ENCODE measurements around the gene DCLK2. TPM values are rescaled to one million over a fixed set of nuclear protein-coding genes. Genes with fewer than 3 reads are reported as not detected.
A peak's percentile ranks its signal among the peaks of the same experiment; 100 is the strongest.

Gene DCLK2
- total RNA-seq, 6 donors from 2014 or later: 2.1 to 16.8 (median 3.3) TPM

DNA sequence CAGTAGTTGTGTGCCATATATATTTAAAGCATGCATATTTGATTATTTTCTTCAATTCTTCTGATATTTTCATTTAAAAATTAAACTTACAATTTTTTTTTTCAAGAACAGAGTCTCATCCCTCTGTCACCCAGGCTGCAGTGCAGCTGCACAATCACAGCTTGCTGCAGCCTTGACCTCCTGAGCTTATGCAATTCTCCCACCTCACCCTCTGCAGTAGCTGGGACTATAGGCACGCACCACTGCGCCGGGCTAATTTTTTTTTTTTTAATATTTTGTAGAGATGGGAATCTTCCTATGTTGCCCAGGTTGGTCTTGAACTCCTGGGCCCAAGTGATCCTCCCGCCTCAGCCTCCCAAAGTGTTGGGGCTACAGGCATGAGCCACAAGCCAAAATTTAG is 5.8 kb upstream of the DCLK2 start:
- Histone ChIP-seq H3K27ac (no peak overlapping the region), H3K9me3 (no peaks in the 10 kb centered on the region), H3K27me3 (no peaks in the 10 kb centered on the region), H3K36me3 (no peaks in the 10 kb centered on the region), H3K4me3 (no peak overlapping the region), H3K4me1 (peaks cover 0 to 4% (median 1%) of the 10 kb centered on the region in 4 donors)
- TF ChIP-seq POLR2A (IDR thresholded peaks at IDR 0.05) (no peak), EP300 (IDR thresholded peaks at IDR 0.05) (no peak), POLR2AphosphoS5 (IDR thresholded peaks at IDR 0.05) (no peak)
- DNase-seq (no peak), ATAC-seq (ENCODE audit: low FRiP score in 2 of 2) (no peak)
- WGBS, 2 donors: 96 to 99% methylated on average over 4 of the region's 4 CpGs

- H3K9me3 ChIP-seq: no peaks in the 10 kb centered on the region
- ATAC-seq (ENCODE audit: low FRiP score in 2 of 2) (peak in 1 of 2 donors; percentile 51), DNase-seq (no peak)
- no peak overlapping the region for H3K4me3 ChIP-seq
- peaks cover 0 to 9% (median 3%) of the 10 kb centered on the region in 4 donors for H3K4me1 ChIP-seq
- H3K27ac ChIP-seq: no peak overlapping the region
- 59 to 60% methylated on average over 2 of the region's 2 CpGs for WGBS, 2 donors
- TF ChIP-seq, protein P1, sequence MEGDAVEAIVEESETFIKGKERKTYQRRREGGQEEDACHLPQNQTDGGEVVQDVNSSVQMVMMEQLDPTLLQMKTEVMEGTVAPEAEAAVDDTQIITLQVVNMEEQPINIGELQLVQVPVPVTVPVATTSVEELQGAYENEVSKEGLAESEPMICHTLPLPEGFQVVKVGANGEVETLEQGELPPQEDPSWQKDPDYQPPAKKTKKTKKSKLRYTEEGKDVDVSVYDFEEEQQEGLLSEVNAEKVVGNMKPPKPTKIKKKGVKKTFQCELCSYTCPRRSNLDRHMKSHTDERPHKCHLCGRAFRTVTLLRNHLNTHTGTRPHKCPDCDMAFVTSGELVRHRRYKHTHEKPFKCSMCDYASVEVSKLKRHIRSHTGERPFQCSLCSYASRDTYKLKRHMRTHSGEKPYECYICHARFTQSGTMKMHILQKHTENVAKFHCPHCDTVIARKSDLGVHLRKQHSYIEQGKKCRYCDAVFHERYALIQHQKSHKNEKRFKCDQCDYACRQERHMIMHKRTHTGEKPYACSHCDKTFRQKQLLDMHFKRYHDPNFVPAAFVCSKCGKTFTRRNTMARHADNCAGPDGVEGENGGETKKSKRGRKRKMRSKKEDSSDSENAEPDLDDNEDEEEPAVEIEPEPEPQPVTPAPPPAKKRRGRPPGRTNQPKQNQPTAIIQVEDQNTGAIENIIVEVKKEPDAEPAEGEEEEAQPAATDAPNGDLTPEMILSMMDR (IDR thresholded peaks at IDR 0.05): no peak
- TF ChIP-seq EP300 (IDR thresholded peaks at IDR 0.05): no peak
- TF ChIP-seq POLR2AphosphoS5 (IDR thresholded peaks at IDR 0.05): no peak
- TF ChIP-seq POLR2A (IDR thresholded peaks at IDR 0.05): no peak
- H3K27me3 ChIP-seq: peaks cover 0 to under 1% (median 0%) of the 10 kb centered on the region in 4 donors
- no peaks in the 10 kb centered on the region for H3K36me3 ChIP-seq
These were observed 5.1 kb upstream of the DCLK2 start for GRCh38 chr4:150072906-150073714.

DNA sequence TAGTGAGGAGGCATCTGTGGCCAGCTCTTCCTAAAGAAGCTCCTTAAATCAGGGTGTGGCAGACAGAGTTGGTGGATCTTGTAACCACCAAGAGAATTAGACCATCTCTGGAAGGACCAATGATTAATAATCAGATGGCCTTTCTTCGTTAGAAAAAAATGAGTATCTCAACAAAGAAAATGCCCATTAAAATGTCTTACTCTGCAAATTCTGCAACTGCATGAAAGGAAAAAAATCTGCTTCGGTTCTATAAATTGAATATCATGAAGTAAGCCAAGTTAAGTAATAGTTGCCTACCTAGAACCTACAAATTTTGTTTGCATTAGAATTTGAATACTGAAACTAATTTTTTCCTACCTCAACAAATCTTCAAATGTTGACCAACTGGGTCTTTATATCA is 4.2 kb upstream of the DCLK2 start:
- H3K4me1 ChIP-seq: peaks cover 5 to 18% (median 6%) of the 10 kb centered on the region in 4 donors
- H3K4me3 ChIP-seq: no peak overlapping the region
- no peaks in the 10 kb centered on the region for H3K9me3 ChIP-seq
- peaks cover 0 to 10% (median 0%) of the 10 kb centered on the region in 4 donors for H3K27me3 ChIP-seq
- TF ChIP-seq POLR2AphosphoS5 (IDR thresholded peaks at IDR 0.05): no peak
- no peak for TF ChIP-seq POLR2A (IDR thresholded peaks at IDR 0.05)
- TF ChIP-seq EP300 (IDR thresholded peaks at IDR 0.05): no peak
- TF ChIP-seq, protein P1 (IDR thresholded peaks at IDR 0.05): no peak
- no peaks in the 10 kb centered on the region for H3K36me3 ChIP-seq
- no peak for ATAC-seq (ENCODE audit: low FRiP score in 2 of 2)
- 93 to 94% methylated on average over 2 of the region's 2 CpGs for WGBS, 2 donors
- no peak for DNase-seq
- H3K27ac ChIP-seq: no peak overlapping the region

DNA sequence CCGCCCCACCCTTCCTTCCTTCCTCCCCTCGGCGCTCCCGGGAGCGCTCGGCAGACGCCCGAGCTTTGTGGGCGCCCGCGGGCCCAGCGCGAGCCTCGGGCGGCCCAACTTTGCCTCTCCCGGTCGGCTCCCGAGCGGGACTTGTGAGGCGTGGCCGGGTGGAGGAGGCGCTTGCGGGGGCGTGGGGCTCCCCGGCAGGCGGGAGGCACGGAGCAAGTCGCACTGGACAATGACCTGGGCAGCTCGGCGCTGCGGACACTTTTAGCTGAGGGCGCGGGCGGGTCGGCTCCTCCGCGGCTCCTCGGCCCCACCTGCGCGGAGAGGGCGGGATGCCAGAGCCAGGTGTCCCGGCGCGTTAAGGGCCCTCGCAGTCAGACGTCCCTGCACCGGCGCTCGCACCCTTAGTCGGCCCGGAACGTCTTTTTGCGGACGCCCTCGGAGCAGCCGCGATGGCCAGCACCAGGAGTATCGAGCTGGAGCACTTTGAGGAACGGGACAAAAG is 385 bp downstream of the DCLK2 start:
- DNase-seq (peak; percentile 27 to 91), ATAC-seq (ENCODE audit: low FRiP score in 2 of 2) (peak; percentile 72 to 86)
- Histone ChIP-seq H3K9me3 (no peaks in the 10 kb centered on the region), H3K4me3 (peak overlapping the region; percentile 29 to 81 (median 73)), H3K27me3 (peaks cover 0 to 13% (median 0%) of the 10 kb centered on the region in 4 donors), H3K4me1 (peaks cover 11 to 35% (median 15%) of the 10 kb centered on the region in 4 donors), H3K36me3 (no peaks in the 10 kb centered on the region), H3K27ac (peak overlapping the region; percentile 61 to 91 (median 84))
- TF ChIP-seq EP300 (IDR thresholded peaks at IDR 0.05) (no peak), POLR2AphosphoS5 (IDR thresholded peaks at IDR 0.05) (no peak), POLR2A (IDR thresholded peaks at IDR 0.05) (no peak)
- TF ChIP-seq, protein P1 (IDR thresholded peaks at IDR 0.05): no peak
- WGBS, 2 donors: 0 to 3% methylated on average over 9 to 14 of the region's 59 CpGs

- DNase-seq (peak; percentile 24 to 84), ATAC-seq (ENCODE audit: low FRiP score in 2 of 2) (peak; percentile 49 to 66)
- peak overlapping the region; percentile 29 to 81 (median 73) for H3K4me3 ChIP-seq
- 0 to 6% methylated on average over 9 to 21 of the region's 47 CpGs for WGBS, 2 donors
- H3K27me3 ChIP-seq: peaks cover 0 to 13% (median 0%) of the 10 kb centered on the region in 4 donors
- TF ChIP-seq, protein P1 (IDR thresholded peaks at IDR 0.05): no peak
- no peak for TF ChIP-seq EP300 (IDR thresholded peaks at IDR 0.05)
- TF ChIP-seq POLR2AphosphoS5 (IDR thresholded peaks at IDR 0.05): no peak
- no peak for TF ChIP-seq POLR2A (IDR thresholded peaks at IDR 0.05)
- H3K27ac ChIP-seq: peak overlapping the region; percentile 61 to 91 (median 84)
- H3K36me3 ChIP-seq: no peaks in the 10 kb centered on the region
- H3K9me3 ChIP-seq: no peaks in the 10 kb centered on the region
- peaks cover 11 to 35% (median 15%) of the 10 kb centered on the region in 4 donors for H3K4me1 ChIP-seq
These were observed 886 bp downstream of the DCLK2 start for GRCh38 chr4:150079081-150079581.

Data from upper lobe of left lung (tissue), 6 donors.